ENCODE results near the gene TRIM63.

TRIM63 gene

GRCh38 chr1:26041978-26042377 lies 25.5 kb downstream of the TRIM63 start:
- no peak for TF ChIP-seq CTCF (IDR thresholded peaks at IDR 0.05; ENCODE audit: low read depth, low read length)
- no peak for DNase-seq
- Histone ChIP-seq H3K27me3 (peaks cover 34% of the 10 kb centered on the region), H3K4me1 (no peaks in the 10 kb centered on the region), H3K9me3 (no peaks in the 10 kb centered on the region), H3K4me3 (ENCODE audit: low read depth, low read length) (no peak overlapping the region), H3K36me3 (no peaks in the 10 kb centered on the region)

GRCh38 chr1:26041401-26041800 lies 26.0 kb downstream of the TRIM63 start:
- Histone ChIP-seq H3K9me3 (no peaks in the 10 kb centered on the region), H3K36me3 (no peaks in the 10 kb centered on the region), H3K4me3 (ENCODE audit: low read depth, low read length) (no peak overlapping the region), H3K27me3 (peaks cover 28% of the 10 kb centered on the region), H3K4me1 (no peaks in the 10 kb centered on the region)
- no peak for DNase-seq
- TF ChIP-seq CTCF (IDR thresholded peaks at IDR 0.05; ENCODE audit: low read depth, low read length) = no peak

GRCh38 chr1:26038904-26039303 lies 28.5 kb downstream of the TRIM63 start:
- H3K4me1 ChIP-seq = no peaks in the 10 kb centered on the region
- no peaks in the 10 kb centered on the region for H3K36me3 ChIP-seq
- H3K9me3 ChIP-seq = no peaks in the 10 kb centered on the region
- H3K27me3 ChIP-seq = peaks cover 4% of the 10 kb centered on the region; the same call in 1 of the 2 replicates
- DNase-seq = no peak
- H3K4me3 ChIP-seq (ENCODE audit: low read depth, low read length) = no peak overlapping the region
- TF ChIP-seq CTCF (IDR thresholded peaks at IDR 0.05; ENCODE audit: low read depth, low read length) = no peak

GRCh38 chr1:26038477-26038876 lies 29.0 kb downstream of the TRIM63 start:
- Histone ChIP-seq H3K27me3 (peaks cover 4% of the 10 kb centered on the region; the same call in 1 of the 2 replicates), H3K9me3 (no peaks in the 10 kb centered on the region), H3K4me1 (no peaks in the 10 kb centered on the region), H3K36me3 (no peaks in the 10 kb centered on the region), H3K4me3 (ENCODE audit: low read depth, low read length) (no peak overlapping the region)
- no peak for TF ChIP-seq CTCF (IDR thresholded peaks at IDR 0.05; ENCODE audit: low read depth, low read length)
- no peak for DNase-seq

- peaks cover 1% of the 10 kb centered on the region; the same call in 1 of the 2 replicates for H3K27me3 ChIP-seq
- H3K36me3 ChIP-seq = no peaks in the 10 kb centered on the region
- no peaks in the 10 kb centered on the region for H3K4me1 ChIP-seq
- DNase-seq = no peak
- no peak for TF ChIP-seq CTCF (IDR thresholded peaks at IDR 0.05; ENCODE audit: low read depth, low read length)
- no peak overlapping the region for H3K4me3 ChIP-seq (ENCODE audit: low read depth, low read length)
- H3K9me3 ChIP-seq = no peaks in the 10 kb centered on the region
Observed at GRCh38 chr1:26037904-26038303, 29.5 kb downstream of the TRIM63 start.

- no peak for DNase-seq
- TF ChIP-seq CTCF (IDR thresholded peaks at IDR 0.05; ENCODE audit: low read depth, low read length) = no peak
- no peak overlapping the region for H3K4me3 ChIP-seq (ENCODE audit: low read depth, low read length)
- no peaks in the 10 kb centered on the region for H3K9me3 ChIP-seq
- H3K36me3 ChIP-seq = no peaks in the 10 kb centered on the region
- no peaks in the 10 kb centered on the region for H3K4me1 ChIP-seq
- H3K27me3 ChIP-seq = no peaks in the 10 kb centered on the region
Observed at GRCh38 chr1:26036756-26037281, 30.6 kb downstream of the TRIM63 start.
